ENCODE results near the gene MRPS22. TPM values are rescaled to one million over a fixed set of nuclear protein-coding genes. Genes with fewer than 3 reads are reported as not detected.

The MRPS22 gene
- total and polyA plus RNA-seq, 2 of the 13 experiments (the other 11 are each of a cell fraction or from before 2014, with no cell fraction given) = 52.7 to 113 TPM

DNA sequence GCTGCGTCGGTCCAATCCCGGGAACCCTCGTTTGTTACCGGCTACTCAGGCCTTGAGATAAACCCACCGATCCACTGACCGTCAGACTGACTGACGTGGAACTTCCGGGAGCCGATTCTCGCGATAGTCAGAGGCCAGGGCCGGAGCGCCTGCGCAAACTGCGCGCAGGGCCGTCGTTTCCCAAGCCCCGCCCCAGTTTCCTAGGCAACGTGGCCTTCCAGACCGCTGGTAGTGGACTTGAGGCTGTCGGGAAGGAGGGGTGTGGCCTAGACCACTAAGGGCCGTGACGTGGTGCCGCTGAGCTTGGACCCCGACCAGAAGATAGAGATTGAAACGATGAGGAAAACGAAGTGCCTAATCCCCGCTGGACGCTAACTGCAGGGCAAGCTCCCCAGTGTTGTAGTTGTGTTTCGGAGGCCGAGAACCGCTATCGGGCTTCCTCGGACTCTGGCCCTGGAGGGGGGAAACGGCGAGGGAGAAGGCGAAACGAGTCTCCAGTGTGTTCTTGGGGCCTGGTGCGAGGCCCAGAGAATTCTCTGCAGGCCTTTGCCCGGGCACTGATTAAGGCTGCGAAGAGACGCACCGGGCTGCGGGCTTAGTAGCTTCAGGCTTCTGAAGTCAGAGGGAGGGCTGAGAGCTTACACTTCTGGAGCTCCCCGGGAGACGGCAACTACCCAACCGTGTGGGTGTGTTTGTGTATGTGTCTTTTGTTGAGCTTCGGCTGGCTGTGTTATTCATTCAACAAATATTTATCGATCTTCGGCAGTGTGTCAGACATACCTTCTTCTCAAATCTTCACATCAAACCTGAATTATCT lies 45.9 kb downstream of the MRPS22 start, which contains the start of gene COPB2 (continued):
- TF ChIP-seq ZNF24 (IDR thresholded peaks at IDR 0.05) = no peak
- TF ChIP-seq, protein P1, sequence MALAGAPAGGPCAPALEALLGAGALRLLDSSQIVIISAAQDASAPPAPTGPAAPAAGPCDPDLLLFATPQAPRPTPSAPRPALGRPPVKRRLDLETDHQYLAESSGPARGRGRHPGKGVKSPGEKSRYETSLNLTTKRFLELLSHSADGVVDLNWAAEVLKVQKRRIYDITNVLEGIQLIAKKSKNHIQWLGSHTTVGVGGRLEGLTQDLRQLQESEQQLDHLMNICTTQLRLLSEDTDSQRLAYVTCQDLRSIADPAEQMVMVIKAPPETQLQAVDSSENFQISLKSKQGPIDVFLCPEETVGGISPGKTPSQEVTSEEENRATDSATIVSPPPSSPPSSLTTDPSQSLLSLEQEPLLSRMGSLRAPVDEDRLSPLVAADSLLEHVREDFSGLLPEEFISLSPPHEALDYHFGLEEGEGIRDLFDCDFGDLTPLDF (CRISPR knock-in tag; IDR thresholded peaks at IDR 0.05) = peak; percentile 38; the same call in 1 of the 2 replicates
- TF ChIP-seq ZNF12 (CRISPR knock-in tag; IDR thresholded peaks at IDR 0.05) = peak; percentile 36; the same call in 1 of the 2 replicates
- TF ChIP-seq, protein P2, sequence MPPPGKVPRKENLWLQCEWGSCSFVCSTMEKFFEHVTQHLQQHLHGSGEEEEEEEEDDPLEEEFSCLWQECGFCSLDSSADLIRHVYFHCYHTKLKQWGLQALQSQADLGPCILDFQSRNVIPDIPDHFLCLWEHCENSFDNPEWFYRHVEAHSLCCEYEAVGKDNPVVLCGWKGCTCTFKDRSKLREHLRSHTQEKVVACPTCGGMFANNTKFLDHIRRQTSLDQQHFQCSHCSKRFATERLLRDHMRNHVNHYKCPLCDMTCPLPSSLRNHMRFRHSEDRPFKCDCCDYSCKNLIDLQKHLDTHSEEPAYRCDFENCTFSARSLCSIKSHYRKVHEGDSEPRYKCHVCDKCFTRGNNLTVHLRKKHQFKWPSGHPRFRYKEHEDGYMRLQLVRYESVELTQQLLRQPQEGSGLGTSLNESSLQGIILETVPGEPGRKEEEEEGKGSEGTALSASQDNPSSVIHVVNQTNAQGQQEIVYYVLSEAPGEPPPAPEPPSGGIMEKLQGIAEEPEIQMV (CRISPR knock-in tag; IDR thresholded peaks at IDR 0.05; ENCODE audit: low read depth) = peak; percentile 18; the same call in 1 of the 2 replicates
- peak; percentile 71 for TF ChIP-seq KDM2A (CRISPR knock-in tag; IDR thresholded peaks at IDR 0.05; ENCODE audit: borderline replicate concordance, low read depth)
- TF ChIP-seq, protein P3, sequence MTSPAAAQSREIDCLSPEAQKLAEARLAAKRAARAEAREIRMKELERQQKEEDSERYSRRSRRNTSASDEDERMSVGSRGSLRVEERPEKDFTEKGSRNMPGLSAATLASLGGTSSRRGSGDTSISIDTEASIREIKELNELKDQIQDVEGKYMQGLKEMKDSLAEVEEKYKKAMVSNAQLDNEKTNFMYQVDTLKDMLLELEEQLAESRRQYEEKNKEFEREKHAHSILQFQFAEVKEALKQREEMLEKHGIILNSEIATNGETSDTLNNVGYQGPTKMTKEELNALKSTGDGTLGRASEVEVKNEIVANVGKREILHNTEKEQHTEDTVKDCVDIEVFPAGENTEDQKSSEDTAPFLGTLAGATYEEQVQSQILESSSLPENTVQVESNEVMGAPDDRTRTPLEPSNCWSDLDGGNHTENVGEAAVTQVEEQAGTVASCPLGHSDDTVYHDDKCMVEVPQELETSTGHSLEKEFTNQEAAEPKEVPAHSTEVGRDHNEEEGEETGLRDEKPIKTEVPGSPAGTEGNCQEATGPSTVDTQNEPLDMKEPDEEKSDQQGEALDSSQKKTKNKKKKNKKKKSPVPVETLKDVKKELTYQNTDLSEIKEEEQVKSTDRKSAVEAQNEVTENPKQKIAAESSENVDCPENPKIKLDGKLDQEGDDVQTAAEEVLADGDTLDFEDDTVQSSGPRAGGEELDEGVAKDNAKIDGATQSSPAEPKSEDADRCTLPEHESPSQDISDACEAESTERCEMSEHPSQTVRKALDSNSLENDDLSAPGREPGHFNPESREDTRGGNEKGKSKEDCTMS (CRISPR knock-in tag; conservative IDR thresholded peaks at IDR 0.05) = no peak
- peak; percentile 20; the same call in 1 of the 2 replicates for TF ChIP-seq ZSCAN29 (CRISPR knock-in tag; conservative IDR thresholded peaks at IDR 0.05)
- peak; percentile 63; the same call in 1 of the 2 replicates for TF ChIP-seq SP1 (IDR thresholded peaks at IDR 0.05)
- peak; percentile 70 for TF ChIP-seq SP1 (CRISPR knock-in tag; IDR thresholded peaks at IDR 0.05)
- peak; percentile 82 for TF ChIP-seq ZNF143 (CRISPR knock-in tag; IDR thresholded peaks at IDR 0.05)
- TF ChIP-seq, protein P4, sequence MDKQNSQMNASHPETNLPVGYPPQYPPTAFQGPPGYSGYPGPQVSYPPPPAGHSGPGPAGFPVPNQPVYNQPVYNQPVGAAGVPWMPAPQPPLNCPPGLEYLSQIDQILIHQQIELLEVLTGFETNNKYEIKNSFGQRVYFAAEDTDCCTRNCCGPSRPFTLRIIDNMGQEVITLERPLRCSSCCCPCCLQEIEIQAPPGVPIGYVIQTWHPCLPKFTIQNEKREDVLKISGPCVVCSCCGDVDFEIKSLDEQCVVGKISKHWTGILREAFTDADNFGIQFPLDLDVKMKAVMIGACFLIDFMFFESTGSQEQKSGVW (CRISPR knock-in tag; IDR thresholded peaks at IDR 0.05; ENCODE audit: borderline replicate concordance) = no peak
- TF ChIP-seq TP53 (CRISPR knock-in tag; conservative IDR thresholded peaks at IDR 0.05) = peak; percentile 53; the same call in 1 of the 2 replicates
- TF ChIP-seq, protein P5, sequence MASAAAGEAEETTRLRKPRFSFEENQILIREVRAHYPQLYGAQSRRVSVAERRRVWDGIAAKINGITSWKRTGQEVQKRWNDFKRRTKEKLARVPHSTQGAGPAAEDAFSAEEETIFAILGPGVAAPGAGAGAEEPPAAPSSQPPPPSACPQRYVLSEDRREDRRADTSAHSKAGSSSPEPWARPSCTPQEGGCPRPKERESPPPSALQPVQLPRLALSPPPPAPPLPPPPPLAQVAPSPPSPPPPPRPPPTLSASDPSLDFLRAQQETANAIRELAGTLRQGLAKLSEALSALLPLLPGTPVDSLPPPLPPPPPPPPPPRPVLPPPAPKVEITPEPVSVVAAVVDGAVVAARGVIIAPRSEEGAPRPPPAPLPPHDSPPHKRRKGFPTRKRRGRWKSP (CRISPR knock-in tag; IDR thresholded peaks at IDR 0.05) = peak; percentile 70
- TF ChIP-seq ZNF343 (CRISPR knock-in tag; IDR thresholded peaks at IDR 0.05) = peak; percentile 76
- TF ChIP-seq ZEB1 (IDR thresholded peaks at IDR 0.05; ENCODE audit: insufficient replicate concordance, low read depth) = peak; percentile 31
- TF ChIP-seq PCBP1 (IDR thresholded peaks at IDR 0.05; ENCODE audit: borderline replicate concordance, low read depth, low read length) = no peak
- TF ChIP-seq JARID2 (CRISPR knock-in tag; IDR thresholded peaks at IDR 0.05; ENCODE audit: insufficient replicate concordance) = peak; percentile 63
- TF ChIP-seq HDAC2 (CRISPR knock-in tag; IDR thresholded peaks at IDR 0.05) = 0 out of 2 replicates have a peak, but pooled peaks have one; percentile 6
- TF ChIP-seq, protein P6, sequence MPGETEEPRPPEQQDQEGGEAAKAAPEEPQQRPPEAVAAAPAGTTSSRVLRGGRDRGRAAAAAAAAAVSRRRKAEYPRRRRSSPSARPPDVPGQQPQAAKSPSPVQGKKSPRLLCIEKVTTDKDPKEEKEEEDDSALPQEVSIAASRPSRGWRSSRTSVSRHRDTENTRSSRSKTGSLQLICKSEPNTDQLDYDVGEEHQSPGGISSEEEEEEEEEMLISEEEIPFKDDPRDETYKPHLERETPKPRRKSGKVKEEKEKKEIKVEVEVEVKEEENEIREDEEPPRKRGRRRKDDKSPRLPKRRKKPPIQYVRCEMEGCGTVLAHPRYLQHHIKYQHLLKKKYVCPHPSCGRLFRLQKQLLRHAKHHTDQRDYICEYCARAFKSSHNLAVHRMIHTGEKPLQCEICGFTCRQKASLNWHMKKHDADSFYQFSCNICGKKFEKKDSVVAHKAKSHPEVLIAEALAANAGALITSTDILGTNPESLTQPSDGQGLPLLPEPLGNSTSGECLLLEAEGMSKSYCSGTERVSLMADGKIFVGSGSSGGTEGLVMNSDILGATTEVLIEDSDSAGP (CRISPR knock-in tag; IDR thresholded peaks at IDR 0.05; ENCODE audit: borderline replicate concordance) = peak; percentile 87
- peak; percentile 47 for TF ChIP-seq XRCC5 (optimal IDR thresholded peaks at IDR 0.05; ENCODE audit: low read length)

Data from HepG2 (cell line).